ENCODE measurements around the gene KIF3A. TPM values are rescaled to one million over a fixed set of nuclear protein-coding genes. Genes with fewer than 3 reads are reported as not detected.

The KIF3A gene
- total RNA-seq, 3 donors from 2014 or later = 4.5 to 15.7 (median 11.5) TPM

GRCh38 chr5:132771503-132771998 lies 34.2 kb upstream of the KIF3A start:
- intact Hi-C loops (cut with DNase I; ENCODE audit: low total_unique reads) = no loop called here
- Histone ChIP-seq H3K9me3 (no peaks in the 10 kb centered on the region), H3K4me3 (no peak overlapping the region), H3K27me3 (no peaks in the 10 kb centered on the region), H3K36me3 (no peaks in the 10 kb centered on the region), H3K4me1 (peaks cover 4 to 12% of the 10 kb centered on the region in 2 donors), H3K27ac (peak overlapping the region; percentile 62 to 67)
- TF ChIP-seq POLR2A (IDR thresholded peaks at IDR 0.05) (no peak), CTCF (IDR thresholded peaks at IDR 0.05) (no peak), POLR2AphosphoS5 (IDR thresholded peaks at IDR 0.05) (no peak)
- DNase-seq (ENCODE audit: low spot score in 2 of 2) = no peak

- DNase-seq (ENCODE audit: low spot score in 2 of 2) = peak in 1 of 2 donors; percentile 38
These were observed 33.3 kb upstream of the KIF3A start for GRCh38 chr5:132770476-132771159.

GRCh38 chr5:132768485-132768868 lies 31.1 kb upstream of the KIF3A start:
- no peak for DNase-seq (ENCODE audit: low spot score in 2 of 2)
- Histone ChIP-seq H3K27me3 (no peaks in the 10 kb centered on the region), H3K27ac (peak overlapping the region in 1 of 2 donors; percentile 53), H3K36me3 (no peaks in the 10 kb centered on the region), H3K4me3 (no peak overlapping the region), H3K9me3 (no peaks in the 10 kb centered on the region), H3K4me1 (peaks cover 4 to 13% of the 10 kb centered on the region in 2 donors)
- no peak for TF ChIP-seq CTCF (IDR thresholded peaks at IDR 0.05)
- no peak for TF ChIP-seq POLR2AphosphoS5 (IDR thresholded peaks at IDR 0.05)
- TF ChIP-seq POLR2A (IDR thresholded peaks at IDR 0.05) = no peak
- intact Hi-C loops (cut with DNase I; ENCODE audit: low total_unique reads) = no loop called here

More at GRCh38 chr5:132770476-132771159, 33.3 kb upstream of the KIF3A start:
- peak overlapping the region in 1 of 2 donors; percentile 67 for H3K27ac ChIP-seq
- H3K36me3 ChIP-seq = no peaks in the 10 kb centered on the region
- intact Hi-C loops (cut with DNase I; ENCODE audit: low total_unique reads) = no loop called here
- H3K9me3 ChIP-seq = no peaks in the 10 kb centered on the region
- no peak for TF ChIP-seq POLR2AphosphoS5 (IDR thresholded peaks at IDR 0.05)
- no peak for TF ChIP-seq CTCF (IDR thresholded peaks at IDR 0.05)
- TF ChIP-seq POLR2A (IDR thresholded peaks at IDR 0.05) = no peak
- no peak overlapping the region for H3K4me3 ChIP-seq
- peaks cover 4 to 13% of the 10 kb centered on the region in 2 donors for H3K4me1 ChIP-seq
- no peaks in the 10 kb centered on the region for H3K27me3 ChIP-seq

GRCh38 chr5:132767150-132767549 lies 29.8 kb upstream of the KIF3A start:
- Histone ChIP-seq H3K9me3 (no peaks in the 10 kb centered on the region), H3K4me3 (no peak overlapping the region), H3K27me3 (no peaks in the 10 kb centered on the region), H3K27ac (no peak overlapping the region), H3K36me3 (no peaks in the 10 kb centered on the region), H3K4me1 (peaks cover 4 to 13% of the 10 kb centered on the region in 2 donors)
- TF ChIP-seq CTCF (IDR thresholded peaks at IDR 0.05) (no peak), POLR2AphosphoS5 (IDR thresholded peaks at IDR 0.05) (no peak), POLR2A (IDR thresholded peaks at IDR 0.05) (no peak)
- intact Hi-C loops (cut with DNase I; ENCODE audit: low total_unique reads) = no loop called here
- no peak for DNase-seq (ENCODE audit: low spot score in 2 of 2)

- Histone ChIP-seq H3K4me3 (no peak overlapping the region), H3K9me3 (no peaks in the 10 kb centered on the region), H3K36me3 (no peaks in the 10 kb centered on the region), H3K27ac (no peak overlapping the region), H3K4me1 (peaks cover 4 to 13% of the 10 kb centered on the region in 2 donors), H3K27me3 (no peaks in the 10 kb centered on the region)
- intact Hi-C loops (cut with DNase I; ENCODE audit: low total_unique reads) = no loop called here
- no peak for DNase-seq (ENCODE audit: low spot score in 2 of 2)
- TF ChIP-seq CTCF (IDR thresholded peaks at IDR 0.05) (no peak), POLR2AphosphoS5 (IDR thresholded peaks at IDR 0.05) (no peak), POLR2A (IDR thresholded peaks at IDR 0.05) (no peak)
These were observed 29.4 kb upstream of the KIF3A start for GRCh38 chr5:132766806-132767055.
